T-cell (primary cell): ENCODE data around the gene IDE. TPM values are rescaled to one million over a fixed set of nuclear protein-coding genes. Genes with fewer than 3 reads are reported as not detected.
"Not testable (repeated sequence)": the region's sequence is repeated elsewhere in the genome, so short reads cannot be mapped to it uniquely, and the experiment has no call there.

Experiments used
- ATAC-seq, 4 experiments: fragments of 200-7000 bp in 3 of 4; fragments of 150-1000 bp in 1 of 4; cut with Tn5 transposase; replicated peaks in 1 of 4; 1 replicate in 3 of 4; 2 replicates in 1 of 4; pipeline ENCODE4 v1.10.0; 2021; ENCODE audit warnings: moderate library complexity in 3 of 4, mild to moderate bottlenecking in 2 of 4, moderate number of reproducible peaks in 1 of 4
- CTCF ChIA-PET, 2 donors: fragments of 300-600 bp; sonication (Branson Sonifier 250); formaldehyde crosslinking; loops; one replicate each; lab custom pipeline; 2022; ENCODE audit warnings: antibody characterized with exemption in 2 of 2; lab: Charles Lee
- POLR2A ChIA-PET, 2 donors: fragments of 300-600 bp; sonication (Branson Sonifier 250); formaldehyde crosslinking; loops; one replicate each; lab custom pipeline; 2022; ENCODE audit warnings: antibody characterized with exemption in 2 of 2; lab: Charles Lee
- DNase-seq, 35 experiments: peaks; one replicate each; pipeline versions ENCODE4 v3.0.0 to v3.0.0-alpha.2; 2013 to 2023
- H3K27ac ChIP-seq: one replicate; pipeline ENCODE4 v1.5.1; 2013; ENCODE audit warnings: low read length
- H3K27me3 ChIP-seq, 2 experiments: replicated peaks in 1 of 2; 1 replicate in 1 of 2; 2 replicates in 1 of 2; pipeline versions ENCODE4 v1.6.1 to v1.7.0; 2013; ENCODE audit warnings: low read length in 1 of 2, mixed read lengths in 1 of 2; ENCODE audit not compliant: control insufficient read depth in 2 of 2, insufficient read depth in 2 of 2; ENCODE audit errors: extremely low read depth in 1 of 2
- H3K36me3 ChIP-seq, 2 donors: 1 replicate in 1 of 2; 2 replicates in 1 of 2; pipeline versions ENCODE4 v1.6.1 to v1.7.0; 2013; ENCODE audit warnings: low read length in 1 of 2; ENCODE audit not compliant: control insufficient read depth in 2 of 2, insufficient read depth in 1 of 2; ENCODE audit errors: extremely low read depth in 1 of 2
- H3K4me1 ChIP-seq, 2 experiments: 1 replicate in 1 of 2; 2 replicates in 1 of 2; pipeline versions ENCODE4 v1.6.1 to v1.7.0; 2013; ENCODE audit warnings: low read length in 2 of 2, mixed read lengths in 1 of 2; ENCODE audit not compliant: insufficient read depth in 2 of 2, control insufficient read depth in 1 of 2; ENCODE audit errors: extremely low read depth in 1 of 2
- H3K4me3 ChIP-seq, 2 donors: 1 replicate in 1 of 2; 2 replicates in 1 of 2; pipeline versions ENCODE4 v1.5.1 to v1.7.0; 2013; ENCODE audit warnings: mild to moderate bottlenecking in 2 of 2, low read length in 1 of 2, moderate library complexity in 1 of 2; ENCODE audit not compliant: control insufficient read depth in 1 of 2; ENCODE audit errors: extremely low read depth in 1 of 2
- H3K9me3 ChIP-seq: 2 replicates; pipeline ENCODE4 v1.7.0; 2013
- H3K27ac Mint-ChIP-seq, 2 donors: one replicate each; pipeline ENCODE4 v1.8.0; 2020 to 2021; ENCODE audit warnings: mild to moderate bottlenecking in 2 of 2, mixed read lengths in 2 of 2
- H3K27me3 Mint-ChIP-seq, 2 donors: one replicate each; pipeline ENCODE4 v1.8.0; 2021 to 2022; ENCODE audit warnings: mixed read lengths in 2 of 2
- H3K36me3 Mint-ChIP-seq: one replicate; pipeline ENCODE4 v1.8.0; 2021; ENCODE audit warnings: mixed read lengths
- H3K4me1 Mint-ChIP-seq, 3 donors: one replicate each; pipeline ENCODE4 v1.8.0; 2020 to 2022; ENCODE audit warnings: mixed read lengths in 3 of 3, mild to moderate bottlenecking in 1 of 3
- H3K4me3 Mint-ChIP-seq, 3 donors: one replicate each; pipeline ENCODE4 v1.8.0; 2020 to 2022; ENCODE audit warnings: mild to moderate bottlenecking in 3 of 3, mixed read lengths in 3 of 3, moderate library complexity in 3 of 3
- H3K9me3 Mint-ChIP-seq, 3 donors: one replicate each; pipeline ENCODE4 v1.8.0; 2020 to 2022; ENCODE audit warnings: mixed read lengths in 3 of 3
- WGBS: methylation state at CpG from one replicate; pipeline ENCODE4 v1.1.5; 2013; ENCODE audit warnings: missing lambda C conversion rate; ENCODE audit not compliant: insufficient coverage; 5-methylcytosine and 5-hydroxymethylcytosine counted together
- total RNA-seq, 35 experiments: library from RNA in 6 of 35; stranded (reverse) in 6 of 35; fragments of 120-200 nt in 1 of 35; gene quantifications; one replicate each; pipeline versions ENCODE4 v1.2.1 to v1.2.4 and lab custom pipeline; 2013 to 2026

IDE gene
- total RNA-seq, 5 donors from 2014 or later (not counting 1 experiment from before 2014, with no cell fraction given) = 24.7 to 31.8 (median 27.2) TPM

DNA sequence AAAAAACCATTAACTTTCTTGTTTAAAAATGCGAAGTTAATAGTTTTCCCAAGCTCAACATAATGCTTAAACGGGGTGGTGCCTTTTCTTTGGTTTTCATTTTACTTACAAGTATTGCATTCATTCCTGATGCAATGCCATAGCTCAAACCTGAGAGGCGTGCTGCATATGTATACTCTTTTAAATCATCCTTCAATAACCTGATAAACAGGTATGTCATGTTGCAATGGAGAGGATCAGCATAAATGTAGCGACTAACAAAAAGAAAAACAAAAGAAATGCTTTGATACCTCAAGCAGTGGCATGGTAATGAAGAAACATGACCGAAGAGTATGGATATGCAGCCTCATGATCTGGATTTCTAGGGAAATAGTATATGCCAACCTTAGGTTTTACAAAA, 95.4 kb downstream of the IDE start:
- no peaks in the 10 kb centered on the region for H3K9me3 Mint-ChIP-seq
- 100% methylated on average over 2 of the region's 5 CpGs for WGBS
- H3K27me3 Mint-ChIP-seq = no peaks in the 10 kb centered on the region
- ATAC-seq (no peak), DNase-seq (no peak)
- Histone ChIP-seq H3K4me1 (no peaks in the 10 kb centered on the region), H3K27me3 (no peaks in the 10 kb centered on the region), H3K27ac (no peak overlapping the region), H3K36me3 (peaks cover 1 to 41% of the 10 kb centered on the region in 2 donors), H3K4me3 (no peak overlapping the region), H3K9me3 (no peaks in the 10 kb centered on the region)
- ChIA-PET CTCF (no interaction called here), POLR2A (interaction anchor here in 1 of 2 donors (0.6 kb wide), 2 partner anchors 10 to 383 kb away, joined by 3 to 5 read pairs; no protein-coding TSS in a partner anchor)
- peaks cover 51% of the 10 kb centered on the region for H3K36me3 Mint-ChIP-seq
- H3K4me1 Mint-ChIP-seq = no peaks in the 10 kb centered on the region
- H3K27ac Mint-ChIP-seq = no peak overlapping the region
- no peak overlapping the region for H3K4me3 Mint-ChIP-seq

GRCh38 chr10:92475357-92475868, 98.5 kb downstream of the IDE start:
- H3K36me3 ChIP-seq = peaks cover 3 to 45% of the 10 kb centered on the region in 2 donors
- H3K27me3 Mint-ChIP-seq = no peaks in the 10 kb centered on the region
- H3K9me3 ChIP-seq = no peaks in the 10 kb centered on the region
- H3K27ac ChIP-seq = no peak overlapping the region
- no peak overlapping the region for H3K4me3 Mint-ChIP-seq
- H3K9me3 Mint-ChIP-seq = no peaks in the 10 kb centered on the region
- no peaks in the 10 kb centered on the region for H3K4me1 Mint-ChIP-seq
- H3K4me1 ChIP-seq = no peaks in the 10 kb centered on the region
- no peaks in the 10 kb centered on the region for H3K27me3 ChIP-seq
- ATAC-seq (no peak), DNase-seq (no peak)
- WGBS = 100% methylated on average over 1 of the region's 1 CpG
- H3K27ac Mint-ChIP-seq = no peak overlapping the region
- CTCF ChIA-PET = interaction anchor here in 1 of 2 donors (0.6 to 0.7 kb wide), 2 partner anchors 30 to 853 kb away, joined by 4 read pairs; no protein-coding TSS in a partner anchor
- H3K36me3 Mint-ChIP-seq = peaks cover 28% of the 10 kb centered on the region
- POLR2A ChIA-PET = interaction anchor here in 1 of 2 donors (0.5 kb wide), 1 partner anchor 11 kb away, joined by 3 read pairs; no protein-coding TSS in a partner anchor
- no peak overlapping the region for H3K4me3 ChIP-seq

DNA sequence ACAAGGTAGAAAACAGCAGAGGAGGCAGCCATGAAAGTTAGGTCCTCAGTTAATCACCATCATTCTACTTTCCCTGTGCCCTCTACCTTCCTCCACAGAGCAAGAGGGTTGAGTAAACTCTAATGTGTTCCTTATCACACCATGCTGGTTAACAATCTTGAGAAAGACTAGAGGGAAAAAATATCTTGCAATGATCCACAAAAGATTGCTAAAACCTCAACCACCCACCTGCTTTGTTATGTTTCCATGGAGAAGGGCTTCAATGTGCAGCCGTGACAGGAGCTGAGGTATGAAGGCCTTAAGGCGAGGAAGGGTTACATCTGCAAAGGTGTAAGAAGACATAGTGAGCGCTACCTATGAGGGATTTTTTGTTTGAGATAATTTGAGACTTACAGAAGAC, 103.9 kb downstream of the IDE start:
- no peak overlapping the region for H3K27ac Mint-ChIP-seq
- Histone ChIP-seq H3K4me1 (no peaks in the 10 kb centered on the region), H3K9me3 (no peaks in the 10 kb centered on the region), H3K4me3 (no peak overlapping the region), H3K36me3 (peaks cover 3 to 52% of the 10 kb centered on the region in 2 donors), H3K27me3 (no peaks in the 10 kb centered on the region), H3K27ac (no peak overlapping the region)
- H3K27me3 Mint-ChIP-seq = no peaks in the 10 kb centered on the region
- no CpG with 5 or more reads among the region's 3 CpGs for whole genome bisulfite sequencing
- POLR2A ChIA-PET = no interaction called here
- H3K4me3 Mint-ChIP-seq = no peak overlapping the region
- no peaks in the 10 kb centered on the region for H3K4me1 Mint-ChIP-seq
- CTCF ChIA-PET = no interaction called here
- no peak for DNase-seq
- no peaks in the 10 kb centered on the region for H3K9me3 Mint-ChIP-seq
- no peak for ATAC-seq
- H3K36me3 Mint-ChIP-seq = peaks cover 46% of the 10 kb centered on the region

DNA sequence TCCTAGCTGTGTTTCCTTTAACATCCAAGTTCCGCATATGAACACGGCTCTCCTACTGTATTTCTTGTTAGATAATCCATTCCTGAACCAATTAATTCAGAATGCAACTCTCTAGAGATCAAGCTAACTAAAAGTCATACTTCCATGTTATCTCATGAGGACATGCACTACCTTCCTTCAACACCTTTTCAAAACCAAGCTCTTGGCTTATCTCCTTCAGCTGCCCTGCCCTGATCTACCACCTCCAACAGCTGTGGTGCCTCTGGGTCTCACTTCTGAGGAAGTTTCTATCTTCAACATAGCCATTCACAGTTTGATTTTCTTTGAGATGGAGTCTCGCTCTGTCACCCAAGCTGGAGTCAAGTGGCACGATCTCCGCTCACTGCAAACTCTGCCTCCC, 109.5 kb downstream of the IDE start:
- Histone ChIP-seq H3K27me3 (no peaks in the 10 kb centered on the region), H3K4me1 (no peaks in the 10 kb centered on the region), H3K4me3 (no peak overlapping the region), H3K9me3 (no peaks in the 10 kb centered on the region), H3K36me3 (peaks cover 2 to 70% of the 10 kb centered on the region in 2 donors), H3K27ac (no peak overlapping the region)
- Mint-ChIP-seq H3K27ac (no peak overlapping the region), H3K27me3 (no peaks in the 10 kb centered on the region), H3K4me3 (no peak overlapping the region), H3K4me1 (no peaks in the 10 kb centered on the region), H3K9me3 (no peaks in the 10 kb centered on the region), H3K36me3 (peaks cover 65% of the 10 kb centered on the region)
- WGBS = 75% methylated on average over 4 of the region's 5 CpGs
- ChIA-PET POLR2A (interaction anchor here in 1 of 2 donors (0.6 kb wide), 1 partner anchor 11 kb away, joined by 3 read pairs; no protein-coding TSS in a partner anchor), CTCF (interaction anchor here in 1 of 2 donors (0.9 to 1.2 kb wide), 2 partner anchors 53 to 175 kb away, joined by 3 to 4 read pairs; no protein-coding TSS in a partner anchor)
- no peak for DNase-seq
- ATAC-seq = no peak

DNA sequence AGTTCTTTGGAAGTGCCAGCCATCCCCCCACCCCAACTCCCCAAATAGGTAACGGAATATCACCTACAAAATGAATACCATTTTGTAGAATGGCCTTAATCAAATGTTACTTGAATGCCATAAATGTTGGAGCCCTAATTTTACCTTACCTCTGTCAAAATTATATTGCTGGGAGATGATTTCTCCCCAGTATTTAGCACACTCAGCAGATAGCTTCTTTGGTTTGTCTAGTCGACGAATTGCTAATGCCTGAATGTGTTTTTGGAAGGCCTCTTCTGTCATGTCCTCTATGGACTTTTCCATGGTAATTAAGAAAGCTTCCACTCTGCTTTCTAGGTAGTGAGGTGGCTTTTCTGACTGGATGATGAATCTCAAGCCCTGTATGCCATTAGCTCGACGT, 110.3 kb downstream of the IDE start:
- ChIA-PET POLR2A (no interaction called here), CTCF (interaction anchor here in 1 of 2 donors (0.9 to 1.2 kb wide), 2 partner anchors 54 to 174 kb away, joined by 3 to 4 read pairs; no protein-coding TSS in a partner anchor)
- DNase-seq (no peak), ATAC-seq (no peak)
- H3K4me3 Mint-ChIP-seq = no peak overlapping the region
- Histone ChIP-seq H3K36me3 (peaks cover 2 to 62% of the 10 kb centered on the region in 2 donors), H3K27ac (no peak overlapping the region), H3K9me3 (no peaks in the 10 kb centered on the region), H3K27me3 (no peaks in the 10 kb centered on the region), H3K4me3 (no peak overlapping the region), H3K4me1 (no peaks in the 10 kb centered on the region)
- no CpG with 5 or more reads among the region's 5 CpGs for WGBS
- peaks cover 59% of the 10 kb centered on the region for H3K36me3 Mint-ChIP-seq
- no peak overlapping the region for H3K27ac Mint-ChIP-seq
- no peaks in the 10 kb centered on the region for H3K4me1 Mint-ChIP-seq
- no peaks in the 10 kb centered on the region for H3K27me3 Mint-ChIP-seq
- no peaks in the 10 kb centered on the region for H3K9me3 Mint-ChIP-seq

GRCh38 chr10:92454955-92455354, 118.9 kb downstream of the IDE start:
- H3K27ac Mint-ChIP-seq, H3K4me1 ChIP-seq, H3K4me1 Mint-ChIP-seq, H3K4me3 Mint-ChIP-seq, DNase-seq, H3K9me3 Mint-ChIP-seq, H3K9me3 ChIP-seq, H3K4me3 ChIP-seq, H3K27me3 ChIP-seq, H3K27ac ChIP-seq, POLR2A ChIA-PET, H3K27me3 Mint-ChIP-seq, ATAC-seq: not testable (repeated sequence)
- CTCF ChIA-PET = interaction anchor here in 1 of 2 donors (1.1 kb wide), 1 partner anchor 10 kb away, joined by 3 read pairs; no protein-coding TSS in a partner anchor
- peaks cover 4 to 35% of the 10 kb centered on the region in 2 donors for H3K36me3 ChIP-seq
- peaks cover 47% of the 10 kb centered on the region for H3K36me3 Mint-ChIP-seq
- WGBS = no CpG with 5 or more reads among the region's 6 CpGs
